Measurements from ENCODE around the gene PIK3R5.

- no peak for TF ChIP-seq ZBTB7A (IDR thresholded peaks at IDR 0.05; ENCODE audit: low read depth)
- no peak for TF ChIP-seq FOXM1 (IDR thresholded peaks at IDR 0.05; ENCODE audit: borderline replicate concordance, low read depth)
- TF ChIP-seq YY1 (IDR thresholded peaks at IDR 0.05; ENCODE audit: low read depth) = no peak
- no peak for TF ChIP-seq NFIC (IDR thresholded peaks at IDR 0.05)
- no peak for TF ChIP-seq EP300 (IDR thresholded peaks at IDR 0.05; ENCODE audit: borderline replicate concordance)
- TF ChIP-seq MAX (IDR thresholded peaks at IDR 0.05) = no peak
Observed at GRCh38 chr17:8957721-8958120, 7.8 kb downstream of the PIK3R5 start.

Data from Ishikawa (cell line).